ENCODE results near the gene RSBN1L. TPM values are rescaled to one million over a fixed set of nuclear protein-coding genes. Genes with fewer than 3 reads are reported as not detected.
A peak's percentile ranks its signal among the peaks of the same experiment; 100 is the strongest.

RSBN1L gene
- total RNA-seq, 1 donor = 21.4 TPM

DNA sequence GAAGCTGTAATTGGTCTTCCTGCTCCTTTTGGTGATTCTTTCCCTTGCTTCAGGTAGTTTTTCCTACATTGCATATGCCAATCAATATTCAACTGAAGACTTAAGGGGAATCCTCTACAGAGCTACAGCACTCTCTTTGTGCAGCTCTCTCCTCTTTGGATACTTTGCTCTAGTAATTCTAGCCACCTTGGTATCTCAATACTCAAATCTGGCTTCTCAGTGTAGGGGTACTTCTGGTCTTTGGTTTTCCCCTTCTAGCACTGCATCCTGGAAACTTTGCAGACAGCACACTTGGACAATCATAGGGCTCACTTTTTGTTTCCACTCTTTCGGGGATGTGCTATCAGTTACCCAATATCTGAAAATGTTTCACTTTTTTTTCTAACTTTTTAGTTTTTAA lies 112.3 kb downstream of the RSBN1L start:
- H3K27ac ChIP-seq (ENCODE audit: low read depth, low read length) = no peak overlapping the region

DNA sequence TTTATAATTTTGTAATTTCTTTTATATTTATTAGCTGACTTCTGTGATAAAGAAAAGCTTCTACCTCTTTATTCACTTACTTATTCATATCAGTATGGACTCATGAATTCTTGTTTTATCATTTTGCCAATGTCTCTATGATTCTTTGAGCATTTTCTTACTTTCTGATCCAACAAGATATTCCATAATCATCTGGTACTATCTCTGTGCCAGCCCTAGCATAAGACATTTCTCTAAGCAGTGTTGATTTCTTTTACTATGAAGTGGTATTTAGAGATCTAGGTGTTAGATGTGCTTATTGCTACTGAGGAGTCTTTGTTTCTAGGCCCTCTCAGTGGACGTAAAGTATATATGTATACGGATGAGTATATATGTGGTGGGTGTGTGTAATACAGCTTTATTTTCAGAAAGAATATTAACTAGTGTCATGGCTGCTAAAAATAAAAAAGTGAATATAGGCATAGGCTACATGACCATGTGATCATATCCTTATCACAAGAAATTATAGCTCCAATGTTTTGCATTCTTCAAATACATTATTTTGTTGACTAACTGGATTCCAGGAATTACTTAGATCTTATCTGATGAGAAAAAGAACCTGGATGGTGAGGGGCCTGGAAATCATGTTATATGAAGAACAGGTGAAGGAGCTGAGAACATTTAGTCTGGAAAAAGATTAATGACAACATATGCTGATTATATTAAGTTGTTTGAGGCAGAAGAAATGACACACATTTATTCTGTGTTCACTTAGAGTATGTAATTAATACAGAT lies 115.4 kb downstream of the RSBN1L start:
- Histone ChIP-seq H3K4me3 (ENCODE audit: insufficient read depth, low read length) (peak overlapping the region; percentile 19), H2AFZ (ENCODE audit: low read length) (no peak overlapping the region), H4K20me1 (ENCODE audit: insufficient read depth, low read length) (peaks cover 2% of the 10 kb centered on the region), H3K36me3 (ENCODE audit: insufficient read depth, low read length) (peaks cover 5% of the 10 kb centered on the region), H3K27me3 (ENCODE audit: insufficient read depth, low read length) (no peaks in the 10 kb centered on the region), H3K79me2 (ENCODE audit: insufficient read depth, low read length) (peaks cover 79% of the 10 kb centered on the region), H3K9me3 (ENCODE audit: low read depth, low read length) (no peaks in the 10 kb centered on the region), H3K4me2 (ENCODE audit: insufficient read depth, low read length) (peak overlapping the region; percentile 73), H3K4me1 (ENCODE audit: insufficient read depth, low read length) (peaks cover 12% of the 10 kb centered on the region), H3K27ac (ENCODE audit: low read depth, low read length) (peak overlapping the region; percentile 92)
- DNase-seq (ENCODE audit: insufficient read length, low spot score, missing footprints) = no peak
- TF ChIP-seq, protein P1, sequence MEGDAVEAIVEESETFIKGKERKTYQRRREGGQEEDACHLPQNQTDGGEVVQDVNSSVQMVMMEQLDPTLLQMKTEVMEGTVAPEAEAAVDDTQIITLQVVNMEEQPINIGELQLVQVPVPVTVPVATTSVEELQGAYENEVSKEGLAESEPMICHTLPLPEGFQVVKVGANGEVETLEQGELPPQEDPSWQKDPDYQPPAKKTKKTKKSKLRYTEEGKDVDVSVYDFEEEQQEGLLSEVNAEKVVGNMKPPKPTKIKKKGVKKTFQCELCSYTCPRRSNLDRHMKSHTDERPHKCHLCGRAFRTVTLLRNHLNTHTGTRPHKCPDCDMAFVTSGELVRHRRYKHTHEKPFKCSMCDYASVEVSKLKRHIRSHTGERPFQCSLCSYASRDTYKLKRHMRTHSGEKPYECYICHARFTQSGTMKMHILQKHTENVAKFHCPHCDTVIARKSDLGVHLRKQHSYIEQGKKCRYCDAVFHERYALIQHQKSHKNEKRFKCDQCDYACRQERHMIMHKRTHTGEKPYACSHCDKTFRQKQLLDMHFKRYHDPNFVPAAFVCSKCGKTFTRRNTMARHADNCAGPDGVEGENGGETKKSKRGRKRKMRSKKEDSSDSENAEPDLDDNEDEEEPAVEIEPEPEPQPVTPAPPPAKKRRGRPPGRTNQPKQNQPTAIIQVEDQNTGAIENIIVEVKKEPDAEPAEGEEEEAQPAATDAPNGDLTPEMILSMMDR (IDR thresholded peaks at IDR 0.05; ENCODE audit: extremely low read depth, low read depth, low read length) = no peak

More for the DNA sequence above, 112.3 kb downstream of the RSBN1L start:
- no peaks in the 10 kb centered on the region for H3K9me3 ChIP-seq (ENCODE audit: low read depth, low read length)
- H3K36me3 ChIP-seq (ENCODE audit: insufficient read depth, low read length) = no peaks in the 10 kb centered on the region
- no peak overlapping the region for H3K4me2 ChIP-seq (ENCODE audit: insufficient read depth, low read length)
- H3K79me2 ChIP-seq (ENCODE audit: insufficient read depth, low read length) = peaks cover 87% of the 10 kb centered on the region
- H3K4me1 ChIP-seq (ENCODE audit: insufficient read depth, low read length) = peaks cover 12% of the 10 kb centered on the region
- TF ChIP-seq, protein P1 (IDR thresholded peaks at IDR 0.05; ENCODE audit: extremely low read depth, low read depth, low read length) = no peak
- no peaks in the 10 kb centered on the region for H3K27me3 ChIP-seq (ENCODE audit: insufficient read depth, low read length)
- H2AFZ ChIP-seq (ENCODE audit: low read length) = no peak overlapping the region
- no peak for DNase-seq (ENCODE audit: insufficient read length, low spot score, missing footprints)
- H4K20me1 ChIP-seq (ENCODE audit: insufficient read depth, low read length) = no peaks in the 10 kb centered on the region
- H3K4me3 ChIP-seq (ENCODE audit: insufficient read depth, low read length) = no peak overlapping the region

- H2AFZ ChIP-seq (ENCODE audit: low read length) = no peak overlapping the region
- no peaks in the 10 kb centered on the region for H3K9me3 ChIP-seq (ENCODE audit: low read depth, low read length)
- TF ChIP-seq, protein P1 (IDR thresholded peaks at IDR 0.05; ENCODE audit: extremely low read depth, low read depth, low read length) = no peak
- peak overlapping the region; percentile 92 for H3K27ac ChIP-seq (ENCODE audit: low read depth, low read length)
- H3K27me3 ChIP-seq (ENCODE audit: insufficient read depth, low read length) = no peaks in the 10 kb centered on the region
- H4K20me1 ChIP-seq (ENCODE audit: insufficient read depth, low read length) = peaks cover 2% of the 10 kb centered on the region
- DNase-seq (ENCODE audit: insufficient read length, low spot score, missing footprints) = peak; percentile 90
- H3K4me2 ChIP-seq (ENCODE audit: insufficient read depth, low read length) = peak overlapping the region; percentile 73
- H3K79me2 ChIP-seq (ENCODE audit: insufficient read depth, low read length) = peaks cover 77% of the 10 kb centered on the region
- peaks cover 5% of the 10 kb centered on the region for H3K36me3 ChIP-seq (ENCODE audit: insufficient read depth, low read length)
- H3K4me1 ChIP-seq (ENCODE audit: insufficient read depth, low read length) = peaks cover 12% of the 10 kb centered on the region
- H3K4me3 ChIP-seq (ENCODE audit: insufficient read depth, low read length) = peak overlapping the region; percentile 19
Measured at GRCh38 chr7:77812290-77812685, 116.0 kb downstream of the RSBN1L start.

DNA sequence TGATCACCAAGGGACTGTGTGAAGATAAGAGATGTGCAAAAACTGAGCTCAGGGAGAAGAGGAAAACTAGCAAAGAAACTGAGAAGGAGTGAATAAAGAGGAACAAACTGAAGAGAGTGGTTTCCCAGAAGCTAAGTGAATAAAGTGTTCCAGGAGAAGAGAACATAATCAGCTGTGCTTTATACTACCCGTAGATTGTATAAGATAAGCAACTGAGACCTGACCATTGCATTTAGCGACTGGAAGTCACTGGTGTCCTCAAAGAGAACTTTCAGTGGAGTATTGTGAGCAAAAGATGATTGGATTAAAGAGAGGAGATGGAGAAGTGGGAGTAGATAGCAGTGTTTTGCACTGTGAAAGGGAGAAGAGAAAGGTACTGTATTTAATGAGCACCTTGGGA lies 116.9 kb downstream of the RSBN1L start:
- Histone ChIP-seq H3K79me2 (ENCODE audit: insufficient read depth, low read length) (peaks cover 72% of the 10 kb centered on the region), H3K4me3 (ENCODE audit: insufficient read depth, low read length) (no peak overlapping the region), H3K4me2 (ENCODE audit: insufficient read depth, low read length) (no peak overlapping the region), H2AFZ (ENCODE audit: low read length) (peak overlapping the region; percentile 7), H3K27ac (ENCODE audit: low read depth, low read length) (no peak overlapping the region), H3K27me3 (ENCODE audit: insufficient read depth, low read length) (no peaks in the 10 kb centered on the region), H3K9me3 (ENCODE audit: low read depth, low read length) (no peaks in the 10 kb centered on the region), H3K4me1 (ENCODE audit: insufficient read depth, low read length) (peaks cover 12% of the 10 kb centered on the region), H3K36me3 (ENCODE audit: insufficient read depth, low read length) (peaks cover 5% of the 10 kb centered on the region), H4K20me1 (ENCODE audit: insufficient read depth, low read length) (peaks cover 2% of the 10 kb centered on the region)
- TF ChIP-seq, protein P1 (IDR thresholded peaks at IDR 0.05; ENCODE audit: extremely low read depth, low read depth, low read length) = no peak
- DNase-seq (ENCODE audit: insufficient read length, low spot score, missing footprints) = no peak
